Measurements from ENCODE around the gene C1orf210. TPM values are rescaled to one million over a fixed set of nuclear protein-coding genes. Genes with fewer than 3 reads are reported as not detected.

C1orf210 gene
- total RNA-seq, 1 experiment from 2014 or later = 29.3 TPM

- Histone ChIP-seq H3K27ac (no peak overlapping the region), H4K20me1 (ENCODE audit: insufficient read depth) (no peaks in the 10 kb centered on the region), H3K4me2 (peak overlapping the region; percentile 18), H2AFZ (no peak overlapping the region), H3K9me2 (ENCODE audit: insufficient read depth) (no peaks in the 10 kb centered on the region), H3K79me2 (ENCODE audit: low read depth) (no peaks in the 10 kb centered on the region), H3K4me3 (no peak overlapping the region), H3F3A (ENCODE audit: insufficient read depth, low read depth) (no peaks in the 10 kb centered on the region), H3K9me3 (ENCODE audit: insufficient read depth, low read depth) (no peaks in the 10 kb centered on the region), H3K27me3 (ENCODE audit: insufficient read depth, low read depth) (no peaks in the 10 kb centered on the region), H3K4me1 (replicated peaks; ENCODE audit: insufficient read depth) (peaks cover 20% of the 10 kb centered on the region), H3K36me3 (ENCODE audit: low read depth) (no peaks in the 10 kb centered on the region)
- BruUV-seq (replicated peaks) = no TSS peak
- intact Hi-C loops (cut with micrococcal nuclease; ENCODE audit: unreplicated experiment) = no loop called here
- peak; percentile 18 to 48 for DNase-seq
- CTCF ChIA-PET = interaction anchor here (0.6 kb wide), 1 partner anchor 301 kb away, joined by 3 read pairs; no protein-coding TSS in a partner anchor
- TF ChIP-seq CTCF (conservative IDR thresholded peaks at IDR 0.05) (no peak), EZH2 (IDR thresholded peaks at IDR 0.05; ENCODE audit: low read depth) (no peak)
- POLR2A ChIA-PET (ENCODE audit: unreplicated experiment) = interaction anchor here (0.7 kb wide), 1 partner anchor 38 kb away, joined by 7 read pairs; the partner anchor contains the start of gene TMEM125
Observed at GRCh38 chr1:43232074-43232473, 53.3 kb downstream of the C1orf210 start.

Other genes with a start within 250 kb of the C1orf210 start
- gene EBNA1BP2, start 113.3 kb downstream of the C1orf210 start, total RNA-seq (2021) = 151 and 153 TPM in 2 replicates
- 1.6 and 1.7 TPM in 2 replicates for gene CFAP57, start 113.3 kb downstream of the C1orf210 start, total RNA-seq (2021)
- 55.6 and 58.0 TPM in 2 replicates for gene TMEM125, start 15.6 kb downstream of the C1orf210 start, total RNA-seq (2021)
- not detected in 2 replicates for gene TIE1, start 15.4 kb upstream of the C1orf210 start, total RNA-seq (2021)
- gene MPL, start 52.2 kb upstream of the C1orf210 start, total RNA-seq (2021) = 0.76 and 1.6 TPM in 2 replicates
- gene CDC20, start 73.4 kb upstream of the C1orf210 start, total RNA-seq (2021) = 180 and 229 TPM in 2 replicates
- 131 TPM in 2 replicates for gene ELOVL1, start 82.4 kb upstream of the C1orf210 start, total RNA-seq (2021)
- gene MED8, start 104.2 kb upstream of the C1orf210 start, total RNA-seq (2021) = 54.8 and 56.0 TPM in 2 replicates
- 71.6 and 76.1 TPM in 2 replicates for gene SZT2, start 104.3 kb upstream of the C1orf210 start, total RNA-seq (2021)
- 43.5 and 46.6 TPM in 2 replicates for gene HYI, start 168.3 kb upstream of the C1orf210 start, total RNA-seq (2021)
- gene PTPRF, start 245.3 kb upstream of the C1orf210 start, total RNA-seq (2021) = 359 and 439 TPM in 2 replicates